AG09319 (cell line): ENCODE results near the gene CFAP53.

ENCODE experiments used
- DNase-seq: peaks from one replicate; pipeline ENCODE4 v3.0.0-alpha.2; 2010; ENCODE audit warnings: low read depth; ENCODE audit errors: extremely low read depth
- CTCF ChIP-seq: IDR thresholded peaks from 2 replicates; pipeline ENCODE4 v1.5.1; 2011; ENCODE audit warnings: low read depth, mild to moderate bottlenecking, inconsistent platforms, low read length, moderate library complexity

Gene CFAP53

GRCh38 chr18:50287028-50287440 is 20.7 kb upstream of the CFAP53 start:
- no peak for DNase-seq
- no peak for TF ChIP-seq CTCF

GRCh38 chr18:50286391-50287027 is 20.2 kb upstream of the CFAP53 start:
- no peak for DNase-seq
- TF ChIP-seq CTCF, result no peak

- TF ChIP-seq CTCF, result no peak
- DNase-seq, result no peak
Measured at GRCh38 chr18:50285631-50286321, 19.5 kb upstream of the CFAP53 start.

- TF ChIP-seq CTCF, result no peak
Measured at GRCh38 chr18:50285071-50285470, 18.8 kb upstream of the CFAP53 start.

GRCh38 chr18:50284255-50284885 is 18.1 kb upstream of the CFAP53 start:
- no peak for DNase-seq
- no peak for TF ChIP-seq CTCF

More at GRCh38 chr18:50285071-50285470, 18.8 kb upstream of the CFAP53 start:
- DNase-seq, result no peak

GRCh38 chr18:50283469-50284209 is 17.3 kb upstream of the CFAP53 start:
- TF ChIP-seq CTCF, result no peak
- no peak for DNase-seq
